Myocyte (in vitro differentiated cells): Measurements from ENCODE around the gene LAMC2. TPM values are rescaled to one million over a fixed set of nuclear protein-coding genes. Genes with fewer than 3 reads are reported as not detected.
"Not testable (repeated sequence)": the region's sequence is repeated elsewhere in the genome, so short reads cannot be mapped to it uniquely, and the experiment has no call there.

Experiments
- DNase-seq: peaks from one replicate; pipeline ENCODE4 v3.0.0-alpha.2; 2012; ENCODE audit warnings: low read depth
- polyA plus RNA-seq: library from polyadenylated mRNA; unstranded; fragments of >200 nt; gene quantifications from one replicate; pipeline ENCODE4 v1.2.1, GENCODE V29; 2012; ENCODE audit warnings: missing spikeins
- total RNA-seq: library from RNA; depleted of rRNA; stranded (reverse); fragments of >200 nt; gene quantifications from 2 replicates; pipeline ENCODE4 v1.2.3, GENCODE V29; 2014

The LAMC2 gene
- 1.7 and 2.3 TPM in 2 replicates for total RNA-seq
- polyA plus RNA-seq = 1.3 TPM

DNA sequence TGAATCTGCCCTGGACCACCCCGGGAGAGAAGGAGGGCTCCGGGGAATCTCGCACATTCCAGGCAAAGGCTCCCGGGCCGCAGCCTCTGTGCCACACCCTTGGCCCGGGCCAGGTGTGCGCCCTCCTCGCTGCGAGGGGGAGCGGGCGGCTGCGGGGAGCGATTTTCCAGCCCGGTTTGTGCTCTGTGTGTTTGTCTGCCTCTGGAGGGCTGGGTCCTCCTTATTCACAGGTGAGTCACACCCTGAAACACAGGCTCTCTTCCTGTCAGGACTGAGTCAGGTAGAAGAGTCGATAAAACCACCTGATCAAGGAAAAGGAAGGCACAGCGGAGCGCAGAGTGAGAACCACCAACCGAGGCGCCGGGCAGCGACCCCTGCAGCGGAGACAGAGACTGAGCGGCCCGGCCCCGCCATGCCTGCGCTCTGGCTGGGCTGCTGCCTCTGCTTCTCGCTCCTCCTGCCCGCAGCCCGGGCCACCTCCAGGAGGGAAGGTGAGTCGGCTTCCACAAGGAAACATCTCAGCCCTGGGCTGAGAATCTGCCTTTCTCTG is at the start of gene LAMC2:
LAMC2 (plus strand) TSS at position 324 of the 550 bp plus-strand sequence; CDS start at position 413, 89 bp downstream.
- DNase-seq = no peak

GRCh38 chr1:183137782-183138181 is 48.3 kb upstream of the LAMC2 start:
- DNase-seq = no peak

DNA sequence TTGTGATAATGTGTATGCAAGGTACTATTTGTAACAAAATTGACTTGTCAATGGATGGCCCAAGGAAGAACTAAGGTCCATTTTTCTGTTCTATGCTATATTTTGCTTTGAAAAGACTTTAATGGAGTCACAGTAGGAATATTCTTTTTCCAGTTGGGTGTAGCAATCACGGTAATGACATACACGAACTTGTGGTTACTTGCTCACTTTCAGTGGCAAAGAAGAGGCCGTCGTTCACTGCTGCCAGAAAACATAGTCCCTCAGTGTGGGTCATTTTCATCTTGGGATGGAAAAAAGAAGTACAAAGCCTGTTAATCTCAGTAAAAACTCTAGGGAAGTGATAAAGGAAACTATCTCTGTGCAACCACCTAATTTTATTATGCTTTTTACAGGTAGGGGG is 47.8 kb upstream of the LAMC2 start:
- peak; percentile 22 for DNase-seq

DNA sequence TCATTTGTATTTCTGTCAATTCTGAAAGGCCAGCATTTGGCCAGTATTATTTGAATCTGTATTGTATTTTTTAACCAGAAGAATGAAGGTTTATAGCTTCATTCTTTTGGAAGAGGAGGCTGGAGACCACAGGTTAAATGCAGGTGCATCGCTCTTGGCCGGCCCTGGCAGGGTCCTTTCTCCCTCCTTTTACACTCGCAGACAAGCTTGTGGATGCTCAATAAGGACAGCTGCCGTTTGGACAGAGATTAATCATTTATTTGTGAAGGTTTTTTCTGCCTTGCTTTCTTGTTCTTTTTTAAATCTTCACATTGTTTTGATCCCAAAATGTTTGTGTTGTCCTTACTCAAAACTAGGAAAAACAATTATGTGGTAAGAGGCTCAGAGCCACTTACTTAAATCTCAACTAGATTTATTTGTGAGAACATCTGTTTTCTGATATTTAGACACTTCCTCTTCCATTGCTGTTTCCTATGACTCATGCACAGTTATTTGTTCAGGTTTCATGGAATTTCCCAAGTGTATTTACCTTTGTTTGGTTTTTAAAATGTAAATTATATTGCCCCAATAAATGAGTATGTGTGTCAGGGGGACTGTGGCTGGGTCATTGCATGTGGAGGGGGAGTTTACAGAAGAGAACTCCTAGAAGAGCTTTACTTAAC is 46.7 kb upstream of the LAMC2 start:
- peak; percentile 47 for DNase-seq

DNA sequence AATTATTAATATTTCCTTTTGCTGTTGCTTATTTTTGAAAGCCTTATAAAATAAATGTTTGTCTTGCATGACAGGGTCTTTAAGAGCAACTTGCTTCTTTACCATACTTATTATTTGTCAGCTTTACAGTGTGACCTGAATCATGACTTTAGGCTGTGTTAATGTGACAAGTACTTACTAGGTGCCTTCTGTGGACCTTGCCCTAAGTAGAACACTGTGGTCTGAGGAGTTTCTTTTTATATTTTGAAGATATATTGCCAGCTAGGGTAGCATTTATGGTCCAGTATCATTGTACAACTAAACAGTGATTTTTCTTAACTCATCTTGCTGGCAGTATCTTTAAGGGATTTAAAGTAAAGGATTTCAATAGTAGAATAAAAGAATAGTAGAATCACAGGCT is 45.4 kb upstream of the LAMC2 start:
- DNase-seq = no peak

DNA sequence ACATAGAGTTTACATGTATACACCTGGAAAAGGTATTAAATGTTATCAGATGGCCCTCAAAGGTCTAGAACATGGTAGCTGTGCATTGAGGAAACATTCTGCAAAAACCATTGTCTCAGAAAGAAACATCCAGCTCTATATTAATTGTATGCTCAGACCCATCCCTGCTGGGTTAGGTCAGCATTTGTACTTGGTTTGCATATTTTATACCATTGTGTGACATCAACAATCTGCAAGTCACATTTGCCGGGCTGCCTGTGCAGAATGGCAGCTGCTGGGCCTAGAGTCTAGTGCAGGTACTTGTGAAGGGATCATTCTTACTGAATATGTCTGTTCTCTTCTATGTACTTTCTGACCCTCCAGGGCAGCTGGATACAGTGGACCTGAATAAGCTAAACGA is 43.9 kb upstream of the LAMC2 start:
- DNase-seq = no peak

DNA sequence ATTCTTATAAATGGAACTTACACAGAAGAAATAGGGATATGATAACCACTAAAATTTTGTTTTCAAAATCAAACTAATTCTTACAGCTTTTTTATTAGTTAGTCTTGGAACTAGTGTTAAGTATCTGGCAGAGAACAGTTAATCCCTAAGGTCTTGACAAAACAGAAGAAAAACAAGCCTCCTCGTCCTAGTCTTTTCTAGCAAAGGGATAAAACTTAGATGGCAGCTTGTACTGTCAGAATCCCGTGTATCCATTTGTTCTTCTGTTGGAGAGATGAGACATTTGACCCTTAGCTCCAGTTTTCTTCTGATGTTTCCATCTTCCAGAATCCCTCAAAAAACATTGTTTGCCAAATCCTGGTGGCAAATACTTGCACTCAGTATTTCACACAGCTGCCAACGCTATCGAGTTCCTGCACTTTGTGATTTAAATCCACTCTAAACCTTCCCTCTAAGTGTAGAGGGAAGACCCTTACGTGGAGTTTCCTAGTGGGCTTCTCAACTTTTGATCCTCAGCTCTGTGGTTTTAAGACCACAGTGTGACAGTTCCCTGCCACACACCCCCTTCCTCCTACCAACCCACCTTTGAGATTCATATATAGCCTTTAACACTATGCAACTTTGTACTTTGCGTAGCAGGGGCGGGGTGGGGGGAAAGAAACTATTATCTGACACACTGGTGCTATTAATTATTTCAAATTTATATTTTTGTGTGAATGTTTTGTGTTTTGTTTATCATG is 42.3 kb upstream of the LAMC2 start:
- no peak for DNase-seq

GRCh38 chr1:183144752-183145151 is 41.3 kb upstream of the LAMC2 start:
- DNase-seq = no peak

DNA sequence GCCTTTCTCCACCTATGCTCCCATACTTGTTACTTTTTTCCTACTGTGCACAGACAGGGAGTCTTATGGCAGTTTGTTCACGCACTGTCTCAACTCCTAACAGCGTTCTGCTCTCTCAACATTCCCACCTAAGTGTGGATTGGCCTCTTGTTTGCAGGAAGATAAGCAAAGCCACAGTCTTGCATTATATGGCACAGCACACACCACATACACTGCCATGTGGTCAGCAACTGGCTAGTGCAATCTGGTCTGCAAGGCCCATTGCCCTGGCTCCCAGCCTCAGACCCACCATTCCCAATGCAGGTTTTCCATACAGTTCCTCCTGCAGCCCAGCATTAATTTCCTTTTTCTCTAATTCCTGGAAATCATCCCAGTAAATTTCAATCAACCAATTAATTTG is 38.3 kb upstream of the LAMC2 start:
- no peak for DNase-seq

DNA sequence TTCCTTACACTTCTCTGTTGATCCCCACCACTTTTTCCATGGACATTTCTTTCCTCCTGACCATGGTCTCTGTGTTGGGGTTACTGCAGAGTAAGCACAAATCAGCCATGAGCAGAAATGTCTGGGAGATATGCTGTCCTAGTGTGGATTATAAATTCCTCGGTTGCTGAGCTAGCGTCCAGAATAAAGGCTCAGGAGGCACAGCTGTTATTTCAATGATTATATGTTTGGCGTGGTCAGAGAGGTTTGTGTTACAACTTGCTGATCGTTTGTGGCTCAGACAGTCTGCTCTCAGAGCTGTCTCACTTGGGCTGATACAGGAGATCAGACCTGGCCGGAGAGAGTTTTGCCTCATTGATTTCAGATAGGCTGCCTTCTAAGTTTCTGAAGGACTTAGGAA is 37.5 kb upstream of the LAMC2 start:
- peak; percentile 87 for DNase-seq

DNA sequence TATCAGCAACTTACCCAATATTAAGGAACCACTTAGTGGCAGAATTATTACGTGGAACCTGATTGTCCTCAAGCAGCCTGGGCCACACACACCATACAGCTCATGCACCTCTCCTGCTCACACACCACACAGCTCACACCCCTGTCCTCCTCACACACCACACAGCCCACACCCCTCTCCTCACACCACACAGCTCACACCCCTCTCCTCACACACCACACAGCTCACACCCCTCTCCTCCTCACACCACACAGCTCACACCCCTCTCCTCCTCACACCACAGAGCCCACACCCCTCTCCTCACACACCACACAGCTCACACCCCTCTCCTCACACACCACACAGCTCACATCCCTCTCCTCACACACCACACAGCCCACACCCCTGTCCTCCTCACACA is 36.8 kb upstream of the LAMC2 start:
- no peak for DNase-seq

DNA sequence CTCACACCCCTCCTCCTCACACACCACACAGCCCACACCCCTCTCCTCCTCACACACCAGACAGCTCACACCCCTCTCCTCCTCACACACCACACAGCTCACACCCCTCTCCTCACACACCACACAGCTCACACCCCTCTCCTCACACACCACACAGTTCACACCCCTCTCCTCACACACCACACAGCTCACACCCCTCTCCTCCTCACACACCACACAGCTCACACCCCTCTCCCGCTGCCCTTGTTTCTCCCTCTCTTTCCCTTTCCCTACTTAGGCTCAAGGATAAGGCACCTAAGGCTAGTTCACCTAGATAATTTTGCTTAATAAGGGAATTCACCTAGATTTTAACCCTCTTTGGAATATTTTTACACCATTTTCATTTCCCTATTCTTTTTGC is 36.0 kb upstream of the LAMC2 start:
- not testable (repeated sequence) for DNase-seq

DNA sequence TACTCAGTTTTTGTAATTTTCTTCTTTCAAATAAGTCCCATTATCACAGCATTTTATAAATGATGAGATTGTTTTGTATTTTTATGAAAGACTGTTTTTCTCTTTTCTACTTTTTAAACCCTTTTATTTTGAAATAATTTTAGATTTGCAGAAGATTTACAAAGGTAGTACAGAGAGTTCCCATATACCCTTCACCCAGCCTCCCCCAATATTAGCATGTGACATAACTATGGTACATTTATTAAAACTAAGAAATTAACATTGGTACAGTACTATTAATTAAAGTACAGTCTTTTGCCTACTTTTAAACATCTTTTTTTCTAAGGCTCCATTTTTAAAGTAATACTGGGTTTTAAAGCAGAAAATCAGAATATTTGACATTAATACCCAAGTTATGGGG is 35.6 kb upstream of the LAMC2 start:
- DNase-seq = no peak

DNA sequence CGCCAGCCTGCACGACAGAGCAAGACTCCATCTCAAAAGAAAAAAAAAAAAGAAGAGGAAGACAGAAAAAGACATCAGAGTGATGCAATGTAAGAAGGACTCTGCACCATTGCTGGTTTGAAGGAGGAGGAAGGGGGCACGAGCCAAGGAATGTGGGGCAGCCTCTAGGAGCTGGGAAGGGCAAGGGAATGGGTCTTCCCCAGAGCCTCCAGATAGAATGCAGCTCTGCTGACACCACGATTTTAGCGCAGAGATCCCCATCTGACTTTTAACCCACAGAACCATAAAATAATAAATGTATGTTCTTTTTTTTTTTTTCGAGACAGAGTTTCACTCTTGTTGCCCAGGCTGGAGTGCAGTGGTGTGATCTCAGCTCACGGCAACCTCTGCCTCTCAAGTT is 33.9 kb upstream of the LAMC2 start:
- DNase-seq = no peak

- no peak for DNase-seq
Observed at GRCh38 chr1:183155939-183156338, 30.1 kb upstream of the LAMC2 start.

DNA sequence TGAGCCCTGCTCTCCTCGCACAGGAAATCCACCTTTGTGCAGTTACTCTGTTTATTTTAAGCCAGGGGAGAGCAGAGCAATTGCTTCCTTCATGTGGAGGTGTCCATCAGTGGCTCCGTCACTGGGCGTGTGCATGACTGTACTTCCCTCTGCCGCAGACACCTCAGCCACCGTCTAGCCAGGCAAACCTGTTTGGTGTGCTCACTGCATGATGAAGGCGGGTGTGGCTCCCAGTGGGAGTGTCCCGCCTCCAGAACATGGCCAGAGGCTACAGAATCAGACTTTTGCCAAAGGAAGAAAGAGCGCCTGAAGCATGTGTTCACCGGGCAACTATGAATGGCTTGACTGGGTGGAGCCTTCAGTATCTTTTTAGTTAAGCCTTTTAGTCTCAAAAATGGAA is 26.1 kb upstream of the LAMC2 start:
- DNase-seq = no peak

DNA sequence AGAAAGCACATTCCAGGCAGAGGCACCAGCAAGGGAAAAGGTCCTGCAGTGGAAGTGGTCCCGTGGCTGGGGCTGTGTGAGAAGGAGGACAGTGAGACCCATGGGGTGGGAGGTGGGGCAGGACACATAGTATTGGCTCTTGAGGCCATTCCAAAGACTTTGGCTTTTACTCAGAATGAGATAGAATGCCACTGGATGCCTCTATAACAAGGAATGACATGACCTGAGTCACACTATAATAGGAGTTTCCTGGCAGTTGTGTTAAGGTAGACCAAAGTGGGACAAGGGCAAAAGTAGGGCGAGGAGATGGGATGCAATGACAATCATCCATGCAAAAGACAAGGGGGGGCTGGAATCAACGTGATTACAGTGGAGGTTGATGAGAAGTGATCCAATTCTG is 24.7 kb upstream of the LAMC2 start:
- DNase-seq = no peak

- peak; percentile 60 for DNase-seq
Observed at GRCh38 chr1:183163316-183163715, 22.7 kb upstream of the LAMC2 start.

DNA sequence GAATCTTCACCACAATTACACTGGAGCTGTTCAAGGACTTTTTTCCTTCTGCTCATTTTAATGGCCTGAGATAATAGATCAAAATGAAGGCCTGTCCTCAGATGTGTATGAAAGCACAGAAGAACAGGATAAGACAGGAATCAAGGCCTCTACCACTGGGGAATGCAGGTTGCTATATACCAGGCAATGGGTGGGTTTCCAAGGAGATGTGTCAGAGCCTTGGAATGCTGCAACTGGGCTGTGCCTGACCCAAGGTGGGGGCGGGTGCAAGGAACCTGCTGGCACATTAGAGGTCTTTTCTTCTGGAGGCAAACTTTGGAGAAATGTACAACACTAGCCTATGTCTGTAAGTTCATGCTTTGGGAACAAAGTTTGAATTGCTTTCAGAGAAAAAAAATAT is 21.7 kb upstream of the LAMC2 start:
- peak; percentile 34 for DNase-seq

DNA sequence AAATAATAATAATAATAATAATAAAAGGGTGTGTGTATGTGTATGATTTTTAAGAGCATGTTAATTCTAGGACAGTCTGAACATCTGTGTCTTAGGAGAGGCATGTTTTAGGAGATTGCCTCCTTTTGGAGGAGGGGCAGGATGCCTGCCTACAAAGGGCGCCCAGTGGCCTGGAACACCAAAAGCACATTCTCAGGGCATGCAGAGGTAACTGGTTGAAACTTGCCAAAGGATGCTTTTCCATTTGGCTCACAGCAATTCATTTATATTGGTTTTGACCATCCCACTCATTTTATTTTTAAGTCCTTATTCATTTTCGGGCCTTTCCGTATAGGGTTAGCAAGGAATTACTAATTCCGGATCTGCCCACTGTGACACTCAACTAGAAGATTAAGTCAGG is 21.1 kb upstream of the LAMC2 start:
- no peak for DNase-seq

DNA sequence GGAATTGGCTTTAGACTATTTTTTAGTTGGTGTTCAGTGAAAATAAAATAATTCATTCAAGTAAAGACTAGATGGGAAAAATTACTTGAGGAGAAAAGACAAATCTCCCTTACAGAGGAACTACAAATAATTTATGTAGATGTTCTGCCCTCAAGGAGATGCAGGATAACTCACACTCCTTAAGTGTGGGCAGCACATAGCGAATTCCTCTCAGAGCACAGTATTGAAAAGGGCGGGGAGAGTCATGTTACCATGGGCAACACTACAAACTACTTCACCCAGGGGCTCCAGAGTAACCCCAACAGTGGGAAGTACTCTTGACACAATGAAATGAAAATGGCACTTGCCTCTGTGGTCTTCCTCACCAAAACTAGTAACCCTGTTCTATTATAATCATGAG is 20.6 kb upstream of the LAMC2 start:
- no peak for DNase-seq

DNA sequence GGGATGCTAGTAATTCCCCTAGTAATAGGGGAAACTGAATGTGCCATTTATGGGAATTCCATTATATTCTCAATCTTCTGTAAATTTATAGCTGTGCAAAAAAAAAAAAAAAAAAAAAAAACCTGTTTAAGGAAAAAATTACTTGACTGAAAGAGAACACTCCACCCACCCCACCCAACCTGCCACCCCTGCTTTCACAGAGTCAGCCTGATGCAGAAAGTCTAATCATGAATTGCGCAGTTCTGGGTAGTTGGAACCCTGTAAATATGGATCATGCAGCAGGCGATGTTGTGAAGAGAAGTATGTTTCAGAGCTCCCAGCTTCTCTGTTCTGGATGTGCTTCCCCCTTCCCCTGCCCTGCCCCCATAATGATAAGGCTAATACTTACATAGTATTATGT is 19.6 kb upstream of the LAMC2 start:
- no peak for DNase-seq

- no peak for DNase-seq
Observed at GRCh38 chr1:183167676-183168075, 18.4 kb upstream of the LAMC2 start.
